Kidney epithelial cell (primary cell): ENCODE data around the gene NKPD1. TPM values are rescaled to one million over a fixed set of nuclear protein-coding genes. Genes with fewer than 3 reads are reported as not detected.

Experiments used
- DNase-seq: peaks from one replicate; pipeline ENCODE4 v3.0.0-alpha.2; 2010; ENCODE audit warnings: low read depth
- H3K27me3 ChIP-seq: 2 replicates; pipeline ENCODE4 v1.6.0; 2011; ENCODE audit warnings: low read length; ENCODE audit not compliant: control insufficient read depth, insufficient read depth
- H3K36me3 ChIP-seq: 2 replicates; pipeline ENCODE4 v1.5.1; 2011; ENCODE audit warnings: low read length; ENCODE audit not compliant: control insufficient read depth, insufficient read depth
- H3K4me3 ChIP-seq: 2 replicates; pipeline ENCODE4 v1.5.1; 2011; ENCODE audit warnings: low read depth, mild to moderate bottlenecking, control low read depth, low read length
- total RNA-seq: library from RNA; depleted of rRNA; stranded (reverse); fragments of >200 nt; gene quantifications from 2 replicates; pipeline ENCODE4 v1.2.3, GENCODE V29; 2015
- TF ChIP-seq, protein P1 (sequence below): IDR thresholded peaks from 2 replicates; pipeline ENCODE4 v1.5.1; 2011; ENCODE audit warnings: mild to moderate bottlenecking, moderate library complexity, low read length, control low read depth, inconsistent platforms; ENCODE audit not compliant: insufficient read depth, poor library complexity, severe bottlenecking

Gene NKPD1
- total RNA-seq, 1 donor from 2014 or later, result 0.46 TPM

GRCh38 chr19:45166723-45167252 is 6.0 kb upstream of the NKPD1 start:
- Histone ChIP-seq H3K36me3 (no peaks in the 10 kb centered on the region), H3K27me3 (peaks cover under 1% of the 10 kb centered on the region), H3K4me3 (no peak overlapping the region)
- TF ChIP-seq, protein P1, sequence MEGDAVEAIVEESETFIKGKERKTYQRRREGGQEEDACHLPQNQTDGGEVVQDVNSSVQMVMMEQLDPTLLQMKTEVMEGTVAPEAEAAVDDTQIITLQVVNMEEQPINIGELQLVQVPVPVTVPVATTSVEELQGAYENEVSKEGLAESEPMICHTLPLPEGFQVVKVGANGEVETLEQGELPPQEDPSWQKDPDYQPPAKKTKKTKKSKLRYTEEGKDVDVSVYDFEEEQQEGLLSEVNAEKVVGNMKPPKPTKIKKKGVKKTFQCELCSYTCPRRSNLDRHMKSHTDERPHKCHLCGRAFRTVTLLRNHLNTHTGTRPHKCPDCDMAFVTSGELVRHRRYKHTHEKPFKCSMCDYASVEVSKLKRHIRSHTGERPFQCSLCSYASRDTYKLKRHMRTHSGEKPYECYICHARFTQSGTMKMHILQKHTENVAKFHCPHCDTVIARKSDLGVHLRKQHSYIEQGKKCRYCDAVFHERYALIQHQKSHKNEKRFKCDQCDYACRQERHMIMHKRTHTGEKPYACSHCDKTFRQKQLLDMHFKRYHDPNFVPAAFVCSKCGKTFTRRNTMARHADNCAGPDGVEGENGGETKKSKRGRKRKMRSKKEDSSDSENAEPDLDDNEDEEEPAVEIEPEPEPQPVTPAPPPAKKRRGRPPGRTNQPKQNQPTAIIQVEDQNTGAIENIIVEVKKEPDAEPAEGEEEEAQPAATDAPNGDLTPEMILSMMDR, result no peak
- DNase-seq, result no peak

GRCh38 chr19:45164577-45165335 is 4.0 kb upstream of the NKPD1 start:
- peak; percentile 63 for DNase-seq
- no peak overlapping the region for H3K4me3 ChIP-seq
- no peaks in the 10 kb centered on the region for H3K36me3 ChIP-seq
- TF ChIP-seq, protein P1, result peak; percentile 29
- peaks cover 14% of the 10 kb centered on the region for H3K27me3 ChIP-seq

GRCh38 chr19:45163751-45164460 is 3.1 kb upstream of the NKPD1 start:
- H3K27me3 ChIP-seq, result peaks cover 14% of the 10 kb centered on the region
- no peaks in the 10 kb centered on the region for H3K36me3 ChIP-seq
- no peak overlapping the region for H3K4me3 ChIP-seq
- TF ChIP-seq, protein P1, result no peak
- no peak for DNase-seq

DNA sequence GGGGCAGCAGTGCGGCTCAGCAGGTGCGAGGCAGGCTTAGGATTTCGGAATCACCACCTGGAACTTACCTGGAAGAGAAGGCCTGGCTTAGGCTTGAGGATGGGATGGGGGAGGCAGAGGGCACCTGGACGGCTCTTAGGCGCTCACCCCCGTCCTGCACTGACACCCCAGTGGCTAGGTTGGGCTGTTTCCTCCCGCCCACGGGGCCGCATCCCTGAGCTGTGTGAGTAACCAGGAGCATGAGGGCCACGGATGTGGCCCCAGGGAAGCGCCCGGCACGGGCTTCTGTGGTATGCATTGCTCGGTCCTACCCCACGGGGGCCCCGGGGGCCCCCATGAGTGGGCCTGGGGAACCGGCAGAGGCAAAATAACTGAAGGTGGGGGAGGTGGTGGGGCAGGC is 2.4 kb upstream of the NKPD1 start:
- no peak for DNase-seq
- no peak overlapping the region for H3K4me3 ChIP-seq
- H3K27me3 ChIP-seq, result peaks cover 20% of the 10 kb centered on the region
- TF ChIP-seq, protein P1, result no peak
- no peaks in the 10 kb centered on the region for H3K36me3 ChIP-seq

DNA sequence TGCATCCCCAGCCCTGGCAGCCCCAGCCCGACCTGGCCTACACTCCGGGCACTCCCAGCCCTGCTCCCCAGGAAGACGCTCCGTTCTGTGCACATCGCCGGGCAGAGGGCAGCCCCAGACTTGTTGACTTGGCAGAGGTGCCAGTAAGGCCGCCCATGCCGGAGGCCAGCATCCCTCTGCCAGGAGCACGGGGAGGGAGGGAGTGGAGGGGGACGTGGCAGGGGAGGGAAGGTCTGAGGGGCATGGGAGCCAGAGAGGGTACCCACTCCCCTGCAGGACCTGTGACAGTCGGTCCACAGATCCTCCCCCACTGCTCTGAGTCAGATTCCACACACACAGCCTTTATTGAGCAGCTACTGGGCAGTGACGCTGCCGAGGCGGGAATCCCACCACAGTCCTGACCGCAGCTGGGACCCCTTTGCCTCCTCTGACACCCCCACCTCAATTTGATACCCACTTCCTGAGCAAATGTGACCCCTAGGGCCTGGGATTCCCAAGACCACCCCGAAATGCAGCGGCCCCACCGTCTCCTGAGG is 1.9 kb upstream of the NKPD1 start:
- no peak for DNase-seq
- Histone ChIP-seq H3K27me3 (peaks cover 22% of the 10 kb centered on the region), H3K36me3 (no peaks in the 10 kb centered on the region), H3K4me3 (no peak overlapping the region)
- TF ChIP-seq, protein P1, result no peak
